Activated CD4-positive, alpha-beta memory T cell treated with anti-CD3 and anti-CD28 coated beads for 36 hours (primary cell): ENCODE results near the gene CACNA1S. TPM values are rescaled to one million over a fixed set of nuclear protein-coding genes. Genes with fewer than 3 reads are reported as not detected.

ENCODE experiments used
- CTCF ChIA-PET: fragments of 350-600 bp; sonication (Branson Sonifier 250); formaldehyde crosslinking; loops from one replicate; lab custom pipeline; 2021; ENCODE audit warnings: antibody characterized with exemption, inconsistent platforms; lab: Charles Lee
- POLR2A ChIA-PET: fragments of 350-600 bp; sonication (Branson Sonifier 250); formaldehyde crosslinking; loops from one replicate; lab custom pipeline; 2021; ENCODE audit warnings: antibody characterized with exemption; lab: Charles Lee
- DNase-seq: peaks from one replicate; pipeline ENCODE4 v3.0.0-alpha.2; 2020
- H3K27ac Mint-ChIP-seq: one replicate; pipeline ENCODE4 v1.8.0; 2021; ENCODE audit warnings: mixed read lengths
- H3K27me3 Mint-ChIP-seq: one replicate; pipeline ENCODE4 v1.8.0; 2021; ENCODE audit warnings: mixed read lengths
- H3K36me3 Mint-ChIP-seq: one replicate; pipeline ENCODE4 v1.8.0; 2021; ENCODE audit warnings: mixed read lengths
- H3K4me1 Mint-ChIP-seq: one replicate; pipeline ENCODE4 v1.8.0; 2021; ENCODE audit warnings: low read depth, mixed read lengths
- H3K4me3 Mint-ChIP-seq: one replicate; pipeline ENCODE4 v1.8.0; 2021; ENCODE audit warnings: mild to moderate bottlenecking, mixed read lengths
- H3K9me3 Mint-ChIP-seq: one replicate; pipeline ENCODE4 v1.8.0; 2021; ENCODE audit warnings: mixed read lengths
- intact Hi-C: fragments of 100-400 bp; cut with micrococcal nuclease; formaldehyde crosslinking; loops from one replicate; pipeline ENCODE4 v1.15.1; 2023
- total RNA-seq, 2 experiments: library from RNA; stranded (reverse); gene quantifications; one replicate each; pipeline ENCODE4 v1.2.3, GENCODE V29; 2021

CACNA1S gene
- total RNA-seq, 2 experiments from 2014 or later, result not detected

GRCh38 chr1:201015551-201016091 lies 96.6 kb downstream of the CACNA1S start:
- Mint-ChIP-seq H3K27ac (peak overlapping the region; percentile 87), H3K9me3 (no peaks in the 10 kb centered on the region), H3K4me1 (peaks cover 93% of the 10 kb centered on the region), H3K4me3 (peak overlapping the region; percentile 13), H3K27me3 (no peaks in the 10 kb centered on the region), H3K36me3 (peaks cover 6% of the 10 kb centered on the region)
- DNase-seq, result peak; percentile 48
- POLR2A ChIA-PET, result interaction anchor here (0.5 to 2.5 kb wide), 7 partner anchors 9 to 387 kb away, joined by 3 to 13 read pairs (median 4); partner anchors contain the start of gene KIF21B
- intact Hi-C loops, result loop anchor here (5.0 kb wide), 1 partner anchor 348 kb away; the partner anchor contains the start of gene DDX59
- CTCF ChIA-PET, result interaction anchor here (0.7 to 3.3 kb wide), 6 partner anchors 10 to 44 kb away, joined by 3 to 31 read pairs (median 14); no protein-coding TSS in a partner anchor

- intact Hi-C loops, result loop anchor here (5.0 kb wide), 1 partner anchor 348 kb away; the partner anchor contains the start of gene DDX59
- POLR2A ChIA-PET, result interaction anchor here (1.2 to 2.5 kb wide), 4 partner anchors 8 to 387 kb away, joined by 3 to 13 read pairs (median 5); partner anchors contain the start of gene KIF21B
Observed at GRCh38 chr1:201014816-201015200, 97.4 kb downstream of the CACNA1S start.

DNA sequence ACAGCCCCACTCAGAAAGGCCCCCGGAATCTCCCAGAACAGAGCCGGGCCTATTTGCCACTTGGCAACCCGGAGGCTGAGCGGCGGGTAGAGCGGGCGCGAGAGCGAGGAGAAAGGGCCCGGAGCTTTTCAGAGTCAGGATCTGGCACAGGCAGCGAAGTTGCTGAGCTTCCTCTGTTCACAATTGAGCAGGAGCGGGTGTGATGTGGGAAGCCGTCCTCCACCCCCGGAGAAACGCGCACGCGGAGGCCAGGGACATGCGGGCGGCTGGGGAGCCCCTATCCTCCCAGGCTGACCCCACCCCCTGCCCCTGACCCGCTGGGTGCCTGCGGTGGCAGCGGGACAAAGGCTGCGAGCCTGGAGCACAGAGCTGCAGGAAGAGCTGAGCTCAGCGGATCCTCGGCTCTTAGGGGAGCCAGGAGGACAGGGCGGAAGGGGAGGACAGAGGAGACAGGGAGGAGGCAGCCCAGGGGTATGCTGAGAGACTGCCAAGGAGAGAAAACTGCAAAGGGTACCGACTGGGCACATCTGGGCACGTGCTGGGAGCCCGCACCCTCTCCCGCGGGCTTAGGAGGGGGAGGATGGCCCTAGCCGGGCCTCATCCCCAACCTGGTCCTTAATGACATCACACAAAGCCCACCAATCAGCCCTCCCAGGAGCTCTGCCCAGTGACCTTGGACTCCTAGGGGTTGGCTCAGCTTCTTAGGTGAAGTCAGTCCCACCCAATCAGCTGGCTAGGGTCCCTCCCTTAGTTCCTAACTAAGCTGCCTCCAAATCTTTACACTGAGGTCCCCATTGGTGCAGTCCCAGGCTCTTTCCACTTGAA lies 98.0 kb downstream of the CACNA1S start:
- Mint-ChIP-seq H3K36me3 (peaks cover 5% of the 10 kb centered on the region), H3K9me3 (no peaks in the 10 kb centered on the region), H3K4me1 (peaks cover 88% of the 10 kb centered on the region), H3K27ac (peak overlapping the region; percentile 87), H3K27me3 (no peaks in the 10 kb centered on the region), H3K4me3 (no peak overlapping the region)
- ChIA-PET CTCF (interaction anchor here (1.0 to 3.3 kb wide), 4 partner anchors 11 to 42 kb away, joined by 3 to 31 read pairs (median 16); no protein-coding TSS in a partner anchor), POLR2A (interaction anchor here (1.2 to 2.5 kb wide), 3 partner anchors 8 to 14 kb away, joined by 3 to 13 read pairs (median 6); partner anchors contain the start of gene KIF21B)
- no peak for DNase-seq
- intact Hi-C loops, result loop anchor here (2.0 kb wide), 1 partner anchor 13 kb away; no protein-coding TSS in a partner anchor

More at GRCh38 chr1:201014816-201015200, 97.4 kb downstream of the CACNA1S start:
- Mint-ChIP-seq H3K36me3 (peaks cover 6% of the 10 kb centered on the region), H3K4me1 (peaks cover 88% of the 10 kb centered on the region), H3K27me3 (no peaks in the 10 kb centered on the region), H3K27ac (peak overlapping the region; percentile 87), H3K9me3 (no peaks in the 10 kb centered on the region), H3K4me3 (no peak overlapping the region)
- CTCF ChIA-PET, result interaction anchor here (1.0 to 3.3 kb wide), 4 partner anchors 10 to 43 kb away, joined by 3 to 31 read pairs (median 16); no protein-coding TSS in a partner anchor
- no peak for DNase-seq

DNA sequence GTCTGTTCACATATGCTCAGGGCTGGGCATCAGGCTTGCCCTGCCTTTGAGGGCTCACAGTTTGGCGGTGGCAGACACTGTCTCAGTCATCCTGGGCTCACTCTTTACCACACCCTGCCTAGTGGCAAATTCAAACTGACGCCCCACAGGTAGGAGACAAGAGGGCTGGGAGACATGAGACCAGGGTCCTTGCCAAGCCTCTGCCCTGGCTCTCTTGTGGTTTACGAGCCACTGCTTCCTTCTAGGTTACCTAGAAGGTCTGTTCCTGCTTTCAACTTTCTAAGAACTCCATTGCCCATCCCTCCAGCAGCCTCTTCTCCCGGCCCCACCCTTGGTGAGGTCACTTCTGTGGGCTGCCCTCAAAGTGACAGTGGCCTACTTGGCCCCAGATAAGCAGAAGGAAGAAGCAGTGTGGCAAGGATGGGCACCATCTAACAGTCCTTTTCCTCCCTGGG lies 99.2 kb downstream of the CACNA1S start:
- Mint-ChIP-seq H3K27ac (peak overlapping the region; percentile 49), H3K9me3 (no peaks in the 10 kb centered on the region), H3K27me3 (no peaks in the 10 kb centered on the region), H3K4me1 (peaks cover 83% of the 10 kb centered on the region), H3K36me3 (peaks cover 3% of the 10 kb centered on the region), H3K4me3 (no peak overlapping the region)
- CTCF ChIA-PET, result no interaction called here
- intact Hi-C loops, result loop anchor here (2.0 kb wide), 1 partner anchor 14 kb away; no protein-coding TSS in a partner anchor
- POLR2A ChIA-PET, result no interaction called here
- peak; percentile 46 for DNase-seq

DNA sequence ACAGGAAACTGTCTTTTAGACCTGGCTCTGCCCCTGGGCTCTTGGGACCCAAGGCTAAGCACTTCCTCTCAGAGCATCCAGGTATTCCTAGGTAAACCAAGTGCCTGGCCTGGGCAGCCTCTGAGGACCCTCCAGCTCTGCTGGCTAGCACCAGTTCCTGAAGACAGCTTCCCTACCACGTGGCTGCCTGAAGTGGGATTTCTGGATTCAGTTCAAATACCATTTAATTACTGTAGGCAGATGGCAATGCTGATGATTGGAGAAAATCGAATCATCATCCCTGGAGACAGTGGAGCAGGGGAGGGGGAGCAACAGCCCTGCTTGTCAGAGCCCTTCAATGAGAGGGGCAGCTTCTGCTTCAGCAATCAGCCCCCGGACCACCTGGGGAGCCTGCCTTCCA lies 100.6 kb downstream of the CACNA1S start:
- intact Hi-C loops, result loop anchor here (2.0 kb wide), 1 partner anchor 15 kb away; no protein-coding TSS in a partner anchor
- POLR2A ChIA-PET, result interaction anchor here (1.4 kb wide), 1 partner anchor 9 kb away, joined by 8 read pairs; no protein-coding TSS in a partner anchor
- Mint-ChIP-seq H3K27ac (no peak overlapping the region), H3K4me3 (no peak overlapping the region), H3K9me3 (no peaks in the 10 kb centered on the region), H3K36me3 (peaks cover 2% of the 10 kb centered on the region), H3K27me3 (no peaks in the 10 kb centered on the region), H3K4me1 (peaks cover 69% of the 10 kb centered on the region)
- CTCF ChIA-PET, result interaction anchor here (0.8 to 2.7 kb wide), 4 partner anchors 9 to 40 kb away, joined by 3 to 9 read pairs (median 5); no protein-coding TSS in a partner anchor
- no peak for DNase-seq

- POLR2A ChIA-PET, result no interaction called here
- Mint-ChIP-seq H3K9me3 (no peaks in the 10 kb centered on the region), H3K4me1 (peaks cover 54% of the 10 kb centered on the region), H3K36me3 (peaks cover 2% of the 10 kb centered on the region), H3K27ac (peak overlapping the region; percentile 9), H3K4me3 (no peak overlapping the region), H3K27me3 (no peaks in the 10 kb centered on the region)
- DNase-seq, result no peak
- intact Hi-C loops, result no loop called here
- CTCF ChIA-PET, result interaction anchor here (1.0 to 2.7 kb wide), 6 partner anchors 11 to 38 kb away, joined by 3 to 9 read pairs (median 5); no protein-coding TSS in a partner anchor
Observed at GRCh38 chr1:201009962-201010645, 102.1 kb downstream of the CACNA1S start.

GRCh38 chr1:201008666-201009360 lies 103.4 kb downstream of the CACNA1S start:
- H3K27ac Mint-ChIP-seq, result no peak overlapping the region
- H3K4me3 Mint-ChIP-seq, result no peak overlapping the region
- no peak for DNase-seq
- no peaks in the 10 kb centered on the region for H3K27me3 Mint-ChIP-seq
- peaks cover 7% of the 10 kb centered on the region for H3K36me3 Mint-ChIP-seq
- H3K4me1 Mint-ChIP-seq, result peaks cover 44% of the 10 kb centered on the region
- intact Hi-C loops, result no loop called here
- CTCF ChIA-PET, result interaction anchor here (0.5 to 2.7 kb wide), 3 partner anchors 33 to 387 kb away, joined by 3 to 9 read pairs (median 3); no protein-coding TSS in a partner anchor
- POLR2A ChIA-PET, result interaction anchor here (1.0 kb wide), 1 partner anchor 12 kb away, joined by 6 read pairs; no protein-coding TSS in a partner anchor
- H3K9me3 Mint-ChIP-seq, result no peaks in the 10 kb centered on the region

DNA sequence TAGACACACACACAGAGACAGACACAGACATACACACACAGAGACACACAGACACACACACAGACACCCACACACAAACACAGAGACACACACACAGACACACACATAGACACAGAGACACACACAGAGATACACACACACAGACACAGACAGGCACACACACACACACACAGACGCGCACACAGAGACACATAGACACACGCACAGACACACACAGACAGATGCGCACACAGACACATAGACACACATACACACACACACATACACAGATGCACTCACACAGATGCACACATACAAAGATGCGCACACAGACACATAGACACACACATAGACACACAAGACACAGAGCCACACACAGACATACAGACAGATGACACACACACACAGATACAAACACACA lies 104.7 kb downstream of the CACNA1S start:
- peaks cover 13% of the 10 kb centered on the region for H3K36me3 Mint-ChIP-seq
- no peaks in the 10 kb centered on the region for H3K27me3 Mint-ChIP-seq
- no peak overlapping the region for H3K4me3 Mint-ChIP-seq

DNA sequence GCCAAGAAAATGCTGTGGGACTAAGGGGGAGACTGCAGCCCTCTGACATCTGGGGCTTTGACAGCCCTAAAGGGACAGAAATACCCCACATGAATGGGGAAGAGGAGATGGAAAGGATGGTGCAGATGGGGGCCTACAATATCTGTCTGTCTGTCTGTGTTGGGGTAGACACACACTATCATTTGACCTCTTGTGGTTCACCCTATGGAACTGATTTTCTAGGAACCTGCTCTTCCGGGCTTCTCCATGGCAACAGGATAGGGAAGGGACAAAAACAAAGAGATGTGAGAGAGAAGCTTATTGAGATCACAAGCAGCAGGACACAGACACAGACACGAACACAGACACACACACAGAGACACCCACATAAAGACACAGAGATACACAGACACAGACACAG lies 105.8 kb downstream of the CACNA1S start:
- Mint-ChIP-seq H3K4me3 (no peak overlapping the region), H3K4me1 (peaks cover 37% of the 10 kb centered on the region), H3K9me3 (no peaks in the 10 kb centered on the region), H3K27me3 (no peaks in the 10 kb centered on the region), H3K27ac (no peak overlapping the region), H3K36me3 (peaks cover 23% of the 10 kb centered on the region)
- ChIA-PET POLR2A (interaction anchor here (0.7 to 1.3 kb wide), 3 partner anchors 9 to 19 kb away, joined by 3 read pairs; no protein-coding TSS in a partner anchor), CTCF (interaction anchor here (3.0 to 3.1 kb wide), 2 partner anchors 14 to 26 kb away, joined by 11 to 14 read pairs; no protein-coding TSS in a partner anchor)
- intact Hi-C loops, result no loop called here
- DNase-seq, result no peak

More for the DNA sequence above, 104.7 kb downstream of the CACNA1S start:
- DNase-seq, result no peak
- Mint-ChIP-seq H3K4me1 (peaks cover 39% of the 10 kb centered on the region), H3K9me3 (no peaks in the 10 kb centered on the region), H3K27ac (no peak overlapping the region)
- ChIA-PET POLR2A (no interaction called here), CTCF (no interaction called here)
- intact Hi-C loops, result no loop called here

- Mint-ChIP-seq H3K9me3 (no peaks in the 10 kb centered on the region), H3K4me3 (no peak overlapping the region), H3K36me3 (peaks cover 33% of the 10 kb centered on the region), H3K27ac (no peak overlapping the region), H3K27me3 (no peaks in the 10 kb centered on the region), H3K4me1 (peaks cover 27% of the 10 kb centered on the region)
- POLR2A ChIA-PET, result interaction anchor here (2.3 kb wide), 1 partner anchor 15 kb away, joined by 8 read pairs; no protein-coding TSS in a partner anchor
- no peak for DNase-seq
- intact Hi-C loops, result no loop called here
- CTCF ChIA-PET, result interaction anchor here (0.9 to 3.1 kb wide), 4 partner anchors 16 to 32 kb away, joined by 3 to 14 read pairs (median 7); no protein-coding TSS in a partner anchor
Observed at GRCh38 chr1:201004732-201005131, 107.5 kb downstream of the CACNA1S start.
